Testis (tissue), 2 donors: ENCODE data around the gene TPCN1.

ENCODE experiments used
- POLR2A ChIP-seq: fragments of 450-650 bp; IDR thresholded peaks from one replicate; pipeline ENCODE4 v1.6.1; 2017; ENCODE audit warnings: antibody characterized with exemption, mild to moderate bottlenecking, moderate library complexity
- TF ChIP-seq, protein P1 (sequence below), 3 experiments: fragments of 450-650 bp in 2 of 3; fragments of 200-600 bp in 1 of 3; sonication (generic) in 1 of 3; IDR thresholded peaks; one replicate each; pipeline ENCODE4 v1.5.1; 2016 to 2019; ENCODE audit warnings: antibody characterized with exemption in 3 of 3, mild to moderate bottlenecking in 2 of 3, moderate library complexity in 1 of 3

DNA sequence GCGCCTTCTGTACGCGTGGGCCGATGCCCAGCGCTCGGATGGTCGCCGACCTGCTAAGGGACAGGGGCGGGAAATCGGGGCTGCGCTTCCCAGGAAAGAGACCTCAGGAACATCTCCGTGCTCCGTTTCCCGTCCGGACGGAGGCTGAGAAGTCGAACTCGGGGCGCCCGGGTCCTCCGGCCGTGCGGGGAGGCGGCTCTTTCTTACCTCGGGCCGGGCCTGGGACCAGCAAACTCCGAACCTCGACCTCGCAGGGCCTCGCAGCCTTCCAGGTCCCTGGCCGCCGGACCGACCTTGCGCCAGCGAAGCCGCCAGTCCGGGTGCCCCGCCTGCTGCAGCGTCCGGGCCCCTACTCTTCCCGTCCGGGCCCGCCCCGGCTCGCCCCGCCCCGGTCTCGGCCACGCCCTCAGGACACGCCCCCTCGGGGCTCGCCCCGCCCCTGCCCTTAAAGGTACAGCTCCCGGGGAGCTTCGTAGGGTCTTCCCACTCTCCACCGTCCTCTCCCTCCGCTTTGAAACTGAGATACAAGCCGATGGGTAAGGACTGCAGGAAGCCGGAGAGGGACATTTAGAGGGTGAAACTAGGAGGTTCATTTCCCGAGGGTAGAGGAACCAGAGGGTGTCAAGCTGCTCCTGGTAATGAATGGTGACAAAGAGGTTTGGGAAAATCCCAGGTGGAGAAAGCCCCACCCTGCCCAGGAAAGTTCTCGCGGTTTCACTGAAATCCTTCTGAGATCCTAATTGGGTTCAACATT, 113.7 kb downstream of the TPCN1 start, which contains the start of gene SLC8B1:
- peak; percentile 76 for TF ChIP-seq POLR2A
- TF ChIP-seq, protein P1, sequence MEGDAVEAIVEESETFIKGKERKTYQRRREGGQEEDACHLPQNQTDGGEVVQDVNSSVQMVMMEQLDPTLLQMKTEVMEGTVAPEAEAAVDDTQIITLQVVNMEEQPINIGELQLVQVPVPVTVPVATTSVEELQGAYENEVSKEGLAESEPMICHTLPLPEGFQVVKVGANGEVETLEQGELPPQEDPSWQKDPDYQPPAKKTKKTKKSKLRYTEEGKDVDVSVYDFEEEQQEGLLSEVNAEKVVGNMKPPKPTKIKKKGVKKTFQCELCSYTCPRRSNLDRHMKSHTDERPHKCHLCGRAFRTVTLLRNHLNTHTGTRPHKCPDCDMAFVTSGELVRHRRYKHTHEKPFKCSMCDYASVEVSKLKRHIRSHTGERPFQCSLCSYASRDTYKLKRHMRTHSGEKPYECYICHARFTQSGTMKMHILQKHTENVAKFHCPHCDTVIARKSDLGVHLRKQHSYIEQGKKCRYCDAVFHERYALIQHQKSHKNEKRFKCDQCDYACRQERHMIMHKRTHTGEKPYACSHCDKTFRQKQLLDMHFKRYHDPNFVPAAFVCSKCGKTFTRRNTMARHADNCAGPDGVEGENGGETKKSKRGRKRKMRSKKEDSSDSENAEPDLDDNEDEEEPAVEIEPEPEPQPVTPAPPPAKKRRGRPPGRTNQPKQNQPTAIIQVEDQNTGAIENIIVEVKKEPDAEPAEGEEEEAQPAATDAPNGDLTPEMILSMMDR (IDR thresholded peaks at IDR 0.05): no peak
